Activated B cell treated with CpG ODN at 0.5 μM for 24 hours (primary cell): ENCODE results near the gene RASAL2. TPM values are rescaled to one million over a fixed set of nuclear protein-coding genes. Genes with fewer than 3 reads are reported as not detected.
"Not testable (repeated sequence)": the region's sequence is repeated elsewhere in the genome, so short reads cannot be mapped to it uniquely, and the experiment has no call there.

Experiments used
- ATAC-seq: fragments of 200-7000 bp; cut with Tn5 transposase; one replicate; pipeline ENCODE4 v1.10.0; 2021; ENCODE audit warnings: low read depth, mild to moderate bottlenecking, moderate library complexity
- CTCF ChIA-PET: fragments of 350-600 bp; sonication (Branson Sonifier 250); formaldehyde crosslinking; loops from one replicate; lab custom pipeline; 2021; ENCODE audit warnings: antibody characterized with exemption; lab: Charles Lee
- POLR2A ChIA-PET: fragments of 350-600 bp; sonication (Branson Sonifier 250); formaldehyde crosslinking; loops from one replicate; lab custom pipeline; 2021; ENCODE audit warnings: antibody characterized with exemption; lab: Charles Lee
- DNase-seq: peaks from one replicate; pipeline ENCODE4 v3.0.0; 2022
- H3K27ac Mint-ChIP-seq: one replicate; pipeline ENCODE4 v1.8.0; 2020; ENCODE audit warnings: mixed read lengths
- H3K27me3 Mint-ChIP-seq: one replicate; pipeline ENCODE4 v1.8.0; 2021; ENCODE audit warnings: mixed read lengths
- H3K36me3 Mint-ChIP-seq: one replicate; pipeline ENCODE4 v1.8.0; 2021; ENCODE audit warnings: low read depth, mixed read lengths
- H3K4me1 Mint-ChIP-seq: one replicate; pipeline ENCODE4 v1.8.0; 2021; ENCODE audit warnings: mixed read lengths
- H3K4me3 Mint-ChIP-seq: one replicate; pipeline ENCODE4 v1.8.0; 2020; ENCODE audit warnings: mild to moderate bottlenecking, mixed read lengths
- H3K9me3 Mint-ChIP-seq: one replicate; pipeline ENCODE4 v1.8.0; 2020; ENCODE audit warnings: mixed read lengths
- CTCF ChIP-seq: fragments of 200-600 bp; IDR thresholded peaks from one replicate; pipeline ENCODE4 v1.8.0; 2022; ENCODE audit warnings: antibody characterized with exemption, mild to moderate bottlenecking
- intact Hi-C: fragments of 100-400 bp; cut with micrococcal nuclease; formaldehyde crosslinking; loops from one replicate; pipeline ENCODE4 v1.15.1; 2024
- total RNA-seq: library from RNA; stranded (reverse); gene quantifications from 2 replicates; pipeline ENCODE4 v1.2.3, GENCODE V29; 2022

Gene RASAL2
- total RNA-seq, 1 donor from 2014 or later, result 0.16 TPM

DNA sequence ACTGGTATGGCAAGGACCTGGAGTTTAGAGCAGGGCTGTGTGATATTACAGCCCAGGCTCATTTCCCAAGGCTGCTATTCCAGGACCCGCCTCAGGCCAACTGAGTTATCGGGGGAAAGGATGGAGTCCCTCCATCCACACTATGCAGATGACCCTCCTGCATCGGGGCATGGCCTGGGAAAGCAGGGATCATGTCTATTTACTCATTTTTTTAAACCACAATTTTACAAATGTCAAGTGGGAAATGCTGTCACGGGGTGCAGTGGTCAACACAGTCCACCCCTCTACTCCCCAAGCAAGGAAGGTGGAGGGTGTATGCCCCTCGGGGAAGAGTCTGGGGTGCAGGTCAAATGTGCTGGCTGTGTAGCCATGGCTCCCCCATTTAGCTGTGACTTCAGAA lies 409.0 kb downstream of the RASAL2 start:
- H3K27me3 Mint-ChIP-seq, result no peaks in the 10 kb centered on the region
- H3K9me3 Mint-ChIP-seq, result no peaks in the 10 kb centered on the region
- ATAC-seq, result no peak
- H3K27ac Mint-ChIP-seq, result no peak overlapping the region
- POLR2A ChIA-PET, result no interaction called here
- TF ChIP-seq CTCF, result no peak
- no peak for DNase-seq
- CTCF ChIA-PET, result interaction anchor here (3.6 to 5.8 kb wide), 2 partner anchors 191 to 203 kb away, joined by 18 to 60 read pairs; no protein-coding TSS in a partner anchor
- intact Hi-C loops, result no loop called here
- no peak overlapping the region for H3K4me3 Mint-ChIP-seq
- no peaks in the 10 kb centered on the region for H3K36me3 Mint-ChIP-seq
- H3K4me1 Mint-ChIP-seq, result peaks cover 2% of the 10 kb centered on the region

DNA sequence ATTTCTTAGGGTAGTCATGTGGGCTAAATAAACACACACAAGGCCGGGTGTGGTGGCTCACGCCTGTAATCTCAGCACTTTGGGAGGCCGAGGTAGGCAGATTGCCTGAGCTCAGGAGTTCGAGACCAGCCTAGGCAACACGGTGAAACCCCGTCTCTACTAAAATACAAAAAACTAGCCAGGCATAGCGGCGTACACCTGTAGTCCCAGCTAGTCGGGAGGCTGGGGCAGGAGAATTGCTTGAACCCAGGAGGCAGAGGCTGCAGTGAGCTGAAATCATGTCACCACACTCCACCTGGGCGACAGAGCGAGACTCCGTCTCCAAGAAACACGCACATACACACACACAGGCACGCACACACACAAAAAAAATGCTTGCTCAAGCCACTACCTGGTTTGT lies 409.4 kb downstream of the RASAL2 start:
- intact Hi-C loops, result not testable (repeated sequence)

GRCh38 chr1:178503849-178504248 lies 409.9 kb downstream of the RASAL2 start:
- CTCF ChIA-PET, result interaction anchor here (5.8 kb wide), 1 partner anchor 192 kb away, joined by 60 read pairs; no protein-coding TSS in a partner anchor
- POLR2A ChIA-PET, result no interaction called here
- H3K36me3 Mint-ChIP-seq, result no peaks in the 10 kb centered on the region
- DNase-seq (no peak), ATAC-seq (no peak)
- no peak overlapping the region for H3K27ac Mint-ChIP-seq
- no peak for TF ChIP-seq CTCF
- intact Hi-C loops, result no loop called here
- H3K4me3 Mint-ChIP-seq, result no peak overlapping the region
- H3K4me1 Mint-ChIP-seq, result peaks cover 2% of the 10 kb centered on the region
- no peaks in the 10 kb centered on the region for H3K9me3 Mint-ChIP-seq
- no peaks in the 10 kb centered on the region for H3K27me3 Mint-ChIP-seq

More for the DNA sequence above, 409.4 kb downstream of the RASAL2 start:
- H3K27ac Mint-ChIP-seq, DNase-seq, H3K4me1 Mint-ChIP-seq, H3K27me3 Mint-ChIP-seq, POLR2A ChIA-PET, H3K36me3 Mint-ChIP-seq, H3K9me3 Mint-ChIP-seq, ATAC-seq, H3K4me3 Mint-ChIP-seq: not testable (repeated sequence)
- CTCF ChIA-PET, result interaction anchor here (3.6 to 5.8 kb wide), 2 partner anchors 191 to 204 kb away, joined by 18 to 60 read pairs; no protein-coding TSS in a partner anchor

DNA sequence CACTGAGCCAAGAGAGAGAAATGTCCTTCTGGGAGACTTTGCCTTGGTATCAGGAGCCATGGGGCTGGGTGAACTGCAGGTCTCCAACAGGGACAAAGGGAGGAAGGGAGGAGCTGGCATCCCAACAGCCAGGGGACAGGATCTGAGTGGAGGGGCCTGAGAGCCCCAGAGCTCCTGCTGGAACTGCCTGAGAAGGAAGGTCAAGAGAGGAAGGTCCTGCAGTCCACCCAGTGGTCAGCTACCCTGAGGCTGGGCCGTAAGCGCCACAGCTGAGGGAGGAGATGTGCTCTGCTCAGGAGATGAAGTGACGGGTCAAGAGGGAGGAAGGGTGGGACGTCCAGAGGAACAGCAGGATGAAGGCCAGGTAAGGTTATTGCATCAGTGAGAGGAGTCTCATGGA lies 410.4 kb downstream of the RASAL2 start:
- intact Hi-C loops, result no loop called here
- Mint-ChIP-seq H3K36me3 (no peaks in the 10 kb centered on the region), H3K4me1 (peaks cover 2% of the 10 kb centered on the region), H3K4me3 (no peak overlapping the region), H3K9me3 (no peaks in the 10 kb centered on the region), H3K27me3 (no peaks in the 10 kb centered on the region), H3K27ac (no peak overlapping the region)
- POLR2A ChIA-PET, result no interaction called here
- CTCF ChIA-PET, result interaction anchor here (5.8 kb wide), 1 partner anchor 192 kb away, joined by 60 read pairs; no protein-coding TSS in a partner anchor
- no peak for DNase-seq
- no peak for ATAC-seq
- no peak for TF ChIP-seq CTCF

DNA sequence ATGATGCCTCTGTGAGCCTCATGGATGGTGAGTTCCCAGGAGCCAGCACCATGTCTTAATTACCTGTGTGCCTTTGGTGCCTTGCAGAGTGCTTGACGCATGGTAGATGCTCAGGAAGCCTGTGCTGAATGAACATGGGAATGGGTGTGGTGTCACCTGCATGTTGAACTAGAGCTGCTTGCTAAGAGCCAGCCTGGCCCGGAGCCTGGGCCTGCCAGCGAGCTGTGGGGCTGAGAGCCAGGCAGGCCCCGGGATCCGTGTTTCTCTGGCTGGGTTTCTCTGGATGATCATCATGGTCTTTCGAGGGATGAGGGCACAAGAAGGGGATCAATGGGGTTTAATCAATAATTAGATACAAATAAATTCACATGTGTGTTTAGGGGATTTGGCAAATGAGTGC lies 412.3 kb downstream of the RASAL2 start:
- ChIA-PET POLR2A (no interaction called here), CTCF (interaction anchor here (0.9 to 1.8 kb wide), 3 partner anchors 26 to 207 kb away, joined by 3 to 4 read pairs (median 3); no protein-coding TSS in a partner anchor)
- DNase-seq (no peak), ATAC-seq (no peak)
- no peaks in the 10 kb centered on the region for H3K27me3 Mint-ChIP-seq
- intact Hi-C loops, result no loop called here
- no peaks in the 10 kb centered on the region for H3K9me3 Mint-ChIP-seq
- H3K4me1 Mint-ChIP-seq, result peaks cover 2% of the 10 kb centered on the region
- TF ChIP-seq CTCF, result no peak
- no peak overlapping the region for H3K27ac Mint-ChIP-seq
- no peak overlapping the region for H3K4me3 Mint-ChIP-seq
- no peaks in the 10 kb centered on the region for H3K36me3 Mint-ChIP-seq
